ENCODE data around the gene ZNF618. TPM values are rescaled to one million over a fixed set of nuclear protein-coding genes. Genes with fewer than 3 reads are reported as not detected.

ZNF618 gene
- total RNA-seq, 1 experiment from 2014 or later: 1.8 TPM

GRCh38 chr9:113943112-113944009, 67.3 kb downstream of the ZNF618 start:
- TF ChIP-seq REST (IDR thresholded peaks at IDR 0.05; ENCODE audit: insufficient read depth in 1 of 2, low read depth in 2 of 2, low read length in 1 of 2) (no peak), SIN3A (IDR thresholded peaks at IDR 0.05; ENCODE audit: borderline replicate concordance, insufficient read depth, low read depth, low read length) (no peak)
- DNase-seq (ENCODE audit: low read depth, low spot score): no peak
- intact Hi-C loops (cut with micrococcal nuclease; ENCODE audit: unreplicated experiment): no loop called here
- H3K9me3 ChIP-seq (ENCODE audit: control insufficient read depth, insufficient read depth, low read depth, low read length): no peaks in the 10 kb centered on the region
- no peaks in the 10 kb centered on the region for H3K4me1 ChIP-seq (ENCODE audit: control insufficient read depth, insufficient read depth, low read length)
- no peak for ATAC-seq
- no peaks in the 10 kb centered on the region for H3K27me3 ChIP-seq (ENCODE audit: control insufficient read depth, insufficient read depth, low read length)
- BruUV-seq (replicated peaks): no TSS peak
- POLR2A ChIA-PET: no interaction called here
- CTCF ChIA-PET: no interaction called here
- in situ Hi-C loops (cut with HindIII; ENCODE audit: low pct_unique_long_range_greater_than_20kb, low sequenced_read_pairs): no loop called here
- no peaks in the 10 kb centered on the region for H3K36me3 ChIP-seq (ENCODE audit: control insufficient read depth, insufficient read depth, low read length)
- no peak overlapping the region for H3K27ac ChIP-seq (ENCODE audit: low read length)
- H3K4me3 ChIP-seq (ENCODE audit: low read depth in 2 of 2, low read length in 2 of 2): no peak overlapping the region

GRCh38 chr9:113945784-113946183, 69.7 kb downstream of the ZNF618 start:
- DNase-seq (ENCODE audit: low read depth, low spot score) (no peak), ATAC-seq (no peak)
- ChIA-PET CTCF (interaction anchor here (0.7 kb wide), 1 partner anchor 513 kb away, joined by 5 read pairs; no protein-coding TSS in a partner anchor), POLR2A (no interaction called here)
- Histone ChIP-seq H3K27ac (ENCODE audit: low read length) (no peak overlapping the region), H3K9me3 (ENCODE audit: control insufficient read depth, insufficient read depth, low read depth, low read length) (no peaks in the 10 kb centered on the region), H3K4me1 (ENCODE audit: control insufficient read depth, insufficient read depth, low read length) (no peaks in the 10 kb centered on the region), H3K36me3 (ENCODE audit: control insufficient read depth, insufficient read depth, low read length) (no peaks in the 10 kb centered on the region), H3K4me3 (ENCODE audit: low read depth in 2 of 2, low read length in 2 of 2) (no peak overlapping the region), H3K27me3 (ENCODE audit: control insufficient read depth, insufficient read depth, low read length) (no peaks in the 10 kb centered on the region)
- no TSS peak for BruUV-seq (replicated peaks)
- TF ChIP-seq SIN3A (IDR thresholded peaks at IDR 0.05; ENCODE audit: borderline replicate concordance, insufficient read depth, low read depth, low read length) (no peak), REST (IDR thresholded peaks at IDR 0.05; ENCODE audit: insufficient read depth in 1 of 2, low read depth in 2 of 2, low read length in 1 of 2) (no peak), POLR2AphosphoS5 (IDR thresholded peaks at IDR 0.05; ENCODE audit: low read depth, low read length) (no peak), CTCF (IDR thresholded peaks at IDR 0.05) (no peak), TCF7L2 (IDR thresholded peaks at IDR 0.05; ENCODE audit: low read depth, low read length) (no peak)
- intact Hi-C loops (cut with micrococcal nuclease; ENCODE audit: unreplicated experiment) (no loop called here), in situ Hi-C loops (cut with HindIII; ENCODE audit: low pct_unique_long_range_greater_than_20kb, low sequenced_read_pairs) (no loop called here)

All from Panc1 (cell line).